Hepatocyte (in vitro differentiated cells): ENCODE data around the gene CAB39L. TPM values are rescaled to one million over a fixed set of nuclear protein-coding genes. Genes with fewer than 3 reads are reported as not detected.

Experiments
- DNase-seq: peaks from one replicate; pipeline ENCODE4 v3.0.0-alpha.2; 2016; ENCODE audit warnings: low spot score
- H2AFZ ChIP-seq: fragments of 200-600 bp; sonication (generic); 2 replicates; pipeline ENCODE4 v1.6.0; 2016; ENCODE audit warnings: antibody characterized with exemption, mild to moderate bottlenecking
- H3K27ac ChIP-seq: fragments of 200-600 bp; sonication (generic); 2 replicates; pipeline ENCODE4 v1.5.1; 2016; ENCODE audit warnings: mild to moderate bottlenecking
- H3K27me3 ChIP-seq: fragments of 200-600 bp; sonication (generic); 2 replicates; pipeline ENCODE4 v1.6.1; 2016
- H3K36me3 ChIP-seq: fragments of 200-600 bp; sonication (generic); replicated peaks from 2 replicates; pipeline ENCODE4 v1.5.1; 2016; ENCODE audit warnings: low read depth; ENCODE audit not compliant: insufficient read depth
- H3K4me1 ChIP-seq: fragments of 200-600 bp; sonication (generic); 2 replicates; pipeline ENCODE4 v1.5.1; 2016; ENCODE audit warnings: mild to moderate bottlenecking, moderate library complexity; ENCODE audit not compliant: insufficient read depth
- H3K4me2 ChIP-seq: fragments of 200-600 bp; sonication (generic); 2 replicates; pipeline ENCODE4 v1.6.0; 2016
- H3K4me3 ChIP-seq: fragments of 200-600 bp; sonication (generic); 2 replicates; pipeline ENCODE4 v1.5.1; 2016; ENCODE audit warnings: mild to moderate bottlenecking
- H3K79me2 ChIP-seq: fragments of 200-600 bp; sonication (generic); 2 replicates; pipeline ENCODE4 v1.6.0; 2017; ENCODE audit warnings: mild to moderate bottlenecking
- H3K9me2 ChIP-seq: fragments of 200-600 bp; sonication (generic); replicated peaks from 2 replicates; pipeline ENCODE4 v1.6.0; 2017; ENCODE audit warnings: mild to moderate bottlenecking; ENCODE audit not compliant: insufficient read depth
- H3K9me3 ChIP-seq: fragments of 200-600 bp; sonication (generic); 2 replicates; pipeline ENCODE4 v1.5.1; 2016; ENCODE audit warnings: low read depth, mild to moderate bottlenecking
- H4K20me1 ChIP-seq: fragments of 200-600 bp; sonication (generic); 2 replicates; pipeline ENCODE4 v1.6.0; 2016; ENCODE audit warnings: mild to moderate bottlenecking; ENCODE audit not compliant: insufficient read depth, poor library complexity, severe bottlenecking
- CTCF ChIP-seq: fragments of 200-600 bp; sonication (generic); IDR thresholded peaks from 2 replicates; pipeline ENCODE4 v1.5.1; 2016; ENCODE audit warnings: antibody characterized with exemption, mild to moderate bottlenecking; ENCODE audit not compliant: poor library complexity
- EZH2 ChIP-seq: fragments of 200-600 bp; sonication (generic); IDR thresholded peaks from 2 replicates; pipeline ENCODE4 v1.6.1; 2016; ENCODE audit warnings: antibody characterized with exemption, mild to moderate bottlenecking, borderline replicate concordance
- EZH2phosphoT487 ChIP-seq: fragments of 200-600 bp; sonication (generic); IDR thresholded peaks from one replicate; pipeline ENCODE4 v1.6.1; 2018; ENCODE audit warnings: antibody characterized with exemption, mild to moderate bottlenecking, low read depth, moderate library complexity; ENCODE audit not compliant: unreplicated experiment, severe bottlenecking
- WGBS: methylation state at CpG from one replicate; pipeline ENCODE4 v1.1.6; 2016; ENCODE audit warnings: low lambda C conversion rate; ENCODE audit errors: missing lambda C conversion rate; 5-methylcytosine and 5-hydroxymethylcytosine counted together
- polyA plus RNA-seq: library from polyadenylated mRNA; unstranded; fragments of >200 nt; fragmentation: Nextera tagmentation; extraction: Ambion mirVana; gene quantifications from 2 replicates; pipeline ENCODE4 v1.2.1, GENCODE V29; 2016
- total RNA-seq: library from RNA; depleted of rRNA; stranded (reverse); fragments of >200 nt; gene quantifications from 2 replicates; pipeline ENCODE4 v1.2.3, GENCODE V29; 2014

Gene CAB39L
- total and polyA plus RNA-seq, 2 experiments from 2014 or later = 13.7 to 20.4 TPM

GRCh38 chr13:49300276-49300675, 143.6 kb downstream of the CAB39L start:
- no peaks in the 10 kb centered on the region for H3K4me1 ChIP-seq
- H3K79me2 ChIP-seq = no peaks in the 10 kb centered on the region
- no peak overlapping the region for H2AFZ ChIP-seq
- WGBS = 83% methylated on average over 5 of the region's 5 CpGs
- no peak overlapping the region for H3K27ac ChIP-seq
- no peaks in the 10 kb centered on the region for H3K9me3 ChIP-seq
- no peaks in the 10 kb centered on the region for H3K36me3 ChIP-seq
- no peak overlapping the region for H3K4me2 ChIP-seq
- TF ChIP-seq CTCF (no peak), EZH2phosphoT487 (no peak), EZH2 (no peak)
- no peaks in the 10 kb centered on the region for H3K27me3 ChIP-seq
- H3K4me3 ChIP-seq = no peak overlapping the region
- no peaks in the 10 kb centered on the region for H3K9me2 ChIP-seq
- H4K20me1 ChIP-seq = no peaks in the 10 kb centered on the region
- no peak for DNase-seq

- Histone ChIP-seq H3K4me3 (no peak overlapping the region), H3K4me2 (no peak overlapping the region), H3K79me2 (no peaks in the 10 kb centered on the region), H3K9me2 (no peaks in the 10 kb centered on the region), H3K4me1 (no peaks in the 10 kb centered on the region), H3K27ac (no peak overlapping the region), H4K20me1 (no peaks in the 10 kb centered on the region), H3K36me3 (no peaks in the 10 kb centered on the region), H2AFZ (no peak overlapping the region), H3K9me3 (no peaks in the 10 kb centered on the region), H3K27me3 (no peaks in the 10 kb centered on the region)
- no peak for DNase-seq
- WGBS = 92% methylated on average over 7 of the region's 7 CpGs
- TF ChIP-seq EZH2phosphoT487 = no peak
- no peak for TF ChIP-seq CTCF
- no peak for TF ChIP-seq EZH2
Observed at GRCh38 chr13:49298903-49299605, 144.8 kb downstream of the CAB39L start.

- H3K9me3 ChIP-seq = no peaks in the 10 kb centered on the region
- H3K27ac ChIP-seq = no peak overlapping the region
- H3K4me3 ChIP-seq = no peak overlapping the region
- H3K4me2 ChIP-seq = no peak overlapping the region
- no peak for TF ChIP-seq CTCF
- H3K27me3 ChIP-seq = no peaks in the 10 kb centered on the region
- no peak overlapping the region for H2AFZ ChIP-seq
- no peaks in the 10 kb centered on the region for H3K36me3 ChIP-seq
- DNase-seq = no peak
- H3K4me1 ChIP-seq = no peaks in the 10 kb centered on the region
- H3K9me2 ChIP-seq = no peaks in the 10 kb centered on the region
- no peaks in the 10 kb centered on the region for H3K79me2 ChIP-seq
- no peaks in the 10 kb centered on the region for H4K20me1 ChIP-seq
Observed at GRCh38 chr13:49298416-49298815, 145.4 kb downstream of the CAB39L start.

GRCh38 chr13:49297338-49297737, 146.5 kb downstream of the CAB39L start:
- Histone ChIP-seq H3K4me3 (no peak overlapping the region), H3K4me2 (no peak overlapping the region), H3K9me2 (no peaks in the 10 kb centered on the region), H3K4me1 (no peaks in the 10 kb centered on the region), H3K27me3 (no peaks in the 10 kb centered on the region), H3K79me2 (no peaks in the 10 kb centered on the region), H3K36me3 (no peaks in the 10 kb centered on the region), H4K20me1 (no peaks in the 10 kb centered on the region), H3K9me3 (no peaks in the 10 kb centered on the region), H2AFZ (no peak overlapping the region), H3K27ac (no peak overlapping the region)
- 84% methylated on average over 4 of the region's 4 CpGs for WGBS
- no peak for DNase-seq
- TF ChIP-seq EZH2phosphoT487 = no peak
- no peak for TF ChIP-seq CTCF
- no peak for TF ChIP-seq EZH2
